Neural progenitor cell (in vitro differentiated cells): Measurements from ENCODE around the gene OTOP3.

Source experiments
- CTCF ChIP-seq: fragments of 200-600 bp; sonication (generic); IDR thresholded peaks from 2 replicates; pipeline ENCODE4 v1.5.1; 2017; ENCODE audit warnings: antibody characterized with exemption, mild to moderate bottlenecking
- EZH2 ChIP-seq: fragments of 200-600 bp; sonication (generic); IDR thresholded peaks from 2 replicates; pipeline ENCODE4 v1.6.1; 2017; ENCODE audit warnings: antibody characterized with exemption, mild to moderate bottlenecking, moderate library complexity

GRCh38 chr17:74964988-74965622 is 29.4 kb downstream of the OTOP3 start:
- no peak for TF ChIP-seq CTCF
- TF ChIP-seq EZH2, result no peak
